AG09319 (cell line): ENCODE measurements around the gene TRAF2.

Experiments used
- DNase-seq: peaks from one replicate; pipeline ENCODE4 v3.0.0-alpha.2; 2010; ENCODE audit warnings: low read depth; ENCODE audit errors: extremely low read depth
- CTCF ChIP-seq: IDR thresholded peaks from 2 replicates; pipeline ENCODE4 v1.5.1; 2011; ENCODE audit warnings: low read depth, mild to moderate bottlenecking, inconsistent platforms, low read length, moderate library complexity

TRAF2 gene

GRCh38 chr9:136972335-136972734 lies 86.0 kb downstream of the TRAF2 start:
- TF ChIP-seq CTCF, result no peak
- no peak for DNase-seq

GRCh38 chr9:136972743-136973142 lies 86.4 kb downstream of the TRAF2 start:
- no peak for TF ChIP-seq CTCF
- DNase-seq, result no peak

- no peak for DNase-seq
These were observed 87.6 kb downstream of the TRAF2 start for GRCh38 chr9:136973618-136974617.

GRCh38 chr9:136974817-136975535 lies 88.7 kb downstream of the TRAF2 start:
- no peak for TF ChIP-seq CTCF
- DNase-seq, result no peak

More at GRCh38 chr9:136973618-136974617, 87.6 kb downstream of the TRAF2 start:
- TF ChIP-seq CTCF, result no peak

- DNase-seq, result no peak
- no peak for TF ChIP-seq CTCF
These were observed 89.3 kb downstream of the TRAF2 start for GRCh38 chr9:136975644-136976043.
